K562 (cell line): ENCODE measurements around the gene CBFA2T3. TPM values are rescaled to one million over a fixed set of nuclear protein-coding genes. Genes with fewer than 3 reads are reported as not detected.

ENCODE experiments used
- ATF6 ChIP-seq: sonication (generic); formaldehyde crosslinking; IDR thresholded peaks from 2 replicates; pipeline ENCODE4 v1.4.0; 2020; ENCODE audit warnings: mild to moderate bottlenecking, missing genetic modification reagents
- ATF7 ChIP-seq: fragments of 450-650 bp; IDR thresholded peaks from 2 replicates; pipeline ENCODE4 v1.7.1; 2014; ENCODE audit warnings: mild to moderate bottlenecking, moderate library complexity
- BRCA1 ChIP-seq, 2 experiments: fragments of 450-650 bp in 1 of 2; sonication (generic) in 1 of 2; formaldehyde crosslinking in 1 of 2; IDR thresholded peaks; 2 replicates each; pipeline versions ENCODE4 v1.5.0 to v1.6.1; 2017 to 2020; ENCODE audit warnings: mild to moderate bottlenecking in 1 of 2, missing genetic modification reagents in 1 of 2
- CBFA2T2 ChIP-seq: fragments of 450-650 bp; conservative IDR thresholded peaks from 2 replicates; pipeline ENCODE4 v1.6.1; 2017; ENCODE audit warnings: mild to moderate bottlenecking
- CREBBP ChIP-seq: IDR thresholded peaks from one replicate; pipeline ENCODE4 v1.6.1; 2012; ENCODE audit warnings: low read depth, mild to moderate bottlenecking, control low read depth, inconsistent platforms, low read length
- EP300 ChIP-seq: IDR thresholded peaks from 2 replicates; pipeline ENCODE4 v1.6.1; 2012; ENCODE audit warnings: low read length, improper control_type of control experiment
- GATAD2A ChIP-seq: fragments of 450-650 bp; IDR thresholded peaks from 2 replicates; pipeline ENCODE4 v1.6.1; 2017
- HCFC1 ChIP-seq: IDR thresholded peaks from 2 replicates; pipeline ENCODE4 v1.6.1; 2012; ENCODE audit warnings: low read depth, low read length, improper control_type of control experiment
- HMGXB4 ChIP-seq: sonication (generic); formaldehyde crosslinking; IDR thresholded peaks from 2 replicates; pipeline ENCODE4 v1.8.1; 2023; ENCODE audit warnings: mild to moderate bottlenecking, missing genetic modification reagents
- MAX ChIP-seq: sonication (generic); formaldehyde crosslinking; IDR thresholded peaks from 2 replicates; pipeline ENCODE4 v1.9.0; 2022; ENCODE audit warnings: mild to moderate bottlenecking, missing genetic modification reagents
- MYBL2 ChIP-seq, 2 experiments: fragments of 450-650 bp in 1 of 2; sonication (generic) in 1 of 2; formaldehyde crosslinking in 1 of 2; IDR thresholded peaks; 2 replicates each; pipeline versions ENCODE4 v1.6.1 to v1.8.1; 2017 to 2022; ENCODE audit warnings: borderline replicate concordance in 1 of 2, inconsistent platforms in 1 of 2, low read depth in 1 of 2, mild to moderate bottlenecking in 1 of 2, missing genetic modification reagents in 1 of 2, moderate library complexity in 1 of 2
- MYNN ChIP-seq, 2 experiments: sonication (generic); formaldehyde crosslinking in 1 of 2; IDR thresholded peaks; 2 replicates each; pipeline versions ENCODE4 v1.5.0 to v1.6.1; 2016 to 2020; ENCODE audit warnings: antibody characterized with exemption in 1 of 2, missing genetic modification reagents in 1 of 2
- NCOA4 ChIP-seq: fragments of 450-650 bp; IDR thresholded peaks from 2 replicates; pipeline ENCODE4 v1.6.1; 2018; ENCODE audit warnings: mild to moderate bottlenecking; ENCODE audit not compliant: partially characterized antibody
- PCBP1 ChIP-seq: fragments of 200-400 bp; formaldehyde crosslinking; IDR thresholded peaks from 2 replicates; pipeline ENCODE4 v1.6.1; 2018; ENCODE audit warnings: mild to moderate bottlenecking, low read depth, low read length; ENCODE audit not compliant: poor library complexity, severe bottlenecking
- POLR2G ChIP-seq: fragments of 200-400 bp; formaldehyde crosslinking; IDR thresholded peaks from 2 replicates; pipeline ENCODE4 v1.6.1; 2017; ENCODE audit warnings: low read depth, mild to moderate bottlenecking, antibody characterized with exemption, low read length, moderate library complexity
- RBM14 ChIP-seq: fragments of 200-400 bp; formaldehyde crosslinking; IDR thresholded peaks from 2 replicates; pipeline ENCODE4 v1.6.1; 2018; ENCODE audit warnings: low read depth, mild to moderate bottlenecking, low read length, moderate library complexity, borderline replicate concordance; ENCODE audit not compliant: insufficient read depth
- RBM39 ChIP-seq: fragments of 200-400 bp; formaldehyde crosslinking; optimal IDR thresholded peaks from 2 replicates; pipeline ENCODE3; 2018; ENCODE audit warnings: low read depth, low read length
- SMARCA4 ChIP-seq: fragments of 450-650 bp; IDR thresholded peaks from 2 replicates; pipeline ENCODE4 v1.6.1; 2016
- SPI1 ChIP-seq: IDR thresholded peaks from 2 replicates; pipeline ENCODE4 v1.6.1; 2011; ENCODE audit warnings: low read depth, low read length, control low read depth, borderline replicate concordance
- ZNF212 ChIP-seq: fragments of 450-650 bp; formaldehyde crosslinking; IDR thresholded peaks from 2 replicates; pipeline ENCODE4 v1.4.0; 2020; ENCODE audit warnings: mild to moderate bottlenecking
- ZNF57 ChIP-seq: fragments of 450-650 bp; formaldehyde crosslinking; IDR thresholded peaks from 2 replicates; pipeline ENCODE4 v1.4.0; 2020; ENCODE audit warnings: mild to moderate bottlenecking, moderate library complexity
- polyA plus RNA-seq, 8 experiments: library from polyadenylated mRNA; depleted of rRNA in 4 of 8; stranded (reverse) in 5 of 8; unstranded in 3 of 8; fragments of >200 nt; fragmentation: Nextera tagmentation in 2 of 8; fragmentation: Illumina TruSeq in 1 of 8; extraction: Ambion mirVana in 2 of 8; extraction: Trizol in 1 of 8; gene quantifications; 2 replicates each; pipeline versions ENCODE4 v1.2.1 to v1.2.3, GENCODE V29; 2011 to 2014; ENCODE audit warnings: inconsistent platforms in 1 of 8, missing spikeins in 1 of 8
- total RNA-seq, 7 experiments: library from RNA; depleted of rRNA in 6 of 7; stranded (reverse); fragments of >200 nt in 6 of 7; fragmentation: Illumina TruSeq in 2 of 7; extraction: Trizol in 2 of 7; gene quantifications; 2 replicates each; pipeline versions ENCODE4 v1.2.1 to v1.2.3, GENCODE V29; 2011 to 2021; ENCODE audit warnings: low replicate concordance in 1 of 7
- TF ChIP-seq, protein P1 (sequence below): sonication (generic); formaldehyde crosslinking; IDR thresholded peaks from 2 replicates; pipeline ENCODE4 v1.8.0; 2022; ENCODE audit warnings: missing genetic modification reagents, mild to moderate bottlenecking, borderline replicate concordance

The CBFA2T3 gene
- total and polyA plus RNA-seq, 9 of the 15 experiments (the other 6 are each of a cell fraction or from before 2014, with no cell fraction given): 2.3 to 145 (median 6.7) TPM

- TF ChIP-seq ATF6 (CRISPR knock-in tag) (no peak), MAX (peak; percentile 78), HMGXB4 (CRISPR knock-in tag) (no peak), MYNN (IDR thresholded peaks at IDR 0.05) (no peak), MYNN (CRISPR knock-in tag; IDR thresholded peaks at IDR 0.05) (no peak), ZNF57 (CRISPR knock-in tag) (no peak), CREBBP (no peak), SPI1 (no peak), CBFA2T2 (0 out of 2 replicates have a peak, but pooled peaks have one; percentile 23), RBM14 (no peak), GATAD2A (no peak), HCFC1 (no peak), PCBP1 (no peak), BRCA1 (IDR thresholded peaks at IDR 0.05) (no peak), BRCA1 (CRISPR knock-in tag; IDR thresholded peaks at IDR 0.05) (no peak), SMARCA4 (0 out of 2 replicates have a peak, but pooled peaks have one; percentile 6), EP300 (no peak), MYBL2 (IDR thresholded peaks at IDR 0.05; ENCODE audit: low read depth) (no peak), MYBL2 (CRISPR knock-in tag; IDR thresholded peaks at IDR 0.05; ENCODE audit: borderline replicate concordance) (no peak), RBM39 (no peak), ATF7 (no peak), ZNF212 (no peak), NCOA4 (no peak), POLR2G (no peak)
- TF ChIP-seq, protein P1, sequence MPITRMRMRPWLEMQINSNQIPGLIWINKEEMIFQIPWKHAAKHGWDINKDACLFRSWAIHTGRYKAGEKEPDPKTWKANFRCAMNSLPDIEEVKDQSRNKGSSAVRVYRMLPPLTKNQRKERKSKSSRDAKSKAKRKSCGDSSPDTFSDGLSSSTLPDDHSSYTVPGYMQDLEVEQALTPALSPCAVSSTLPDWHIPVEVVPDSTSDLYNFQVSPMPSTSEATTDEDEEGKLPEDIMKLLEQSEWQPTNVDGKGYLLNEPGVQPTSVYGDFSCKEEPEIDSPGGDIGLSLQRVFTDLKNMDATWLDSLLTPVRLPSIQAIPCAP (CRISPR knock-in tag): no peak
Measured at GRCh38 chr16:89000207-89000959, 23.4 kb upstream of the CBFA2T3 start (continued).
